Hippocampal formation (tissue), 2 donors: Measurements from ENCODE around the gene ZNF106.

Experiments
- DNase-seq, 2 donors: peaks; one replicate each; lab custom pipeline; 2025; lab: John Stamatoyannopoulos, UW

The ZNF106 gene

DNA sequence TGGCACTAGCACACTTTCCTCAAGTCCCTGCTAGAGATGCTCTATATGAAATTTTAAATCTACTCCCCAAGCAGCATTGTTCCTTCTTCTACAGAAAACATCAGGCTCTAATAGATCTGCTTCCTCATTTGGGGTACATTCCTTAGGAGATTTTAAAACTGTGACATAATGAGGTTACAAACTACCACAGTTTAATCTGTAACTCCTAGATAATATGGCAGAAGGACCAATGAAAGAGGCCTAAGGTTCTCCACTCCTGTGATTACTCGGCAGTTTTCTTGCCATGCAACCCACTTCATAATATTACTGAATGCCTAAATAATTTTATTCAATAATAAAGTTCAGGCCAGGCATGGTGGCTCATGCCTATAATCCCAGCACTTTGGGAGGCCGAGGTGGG is 16.1 kb downstream of the ZNF106 start:
- DNase-seq = no peak

GRCh38 chr15:42471002-42471401 is 19.9 kb downstream of the ZNF106 start:
- DNase-seq = no peak

GRCh38 chr15:42465520-42466259 is 25.3 kb downstream of the ZNF106 start:
- no peak for DNase-seq

DNA sequence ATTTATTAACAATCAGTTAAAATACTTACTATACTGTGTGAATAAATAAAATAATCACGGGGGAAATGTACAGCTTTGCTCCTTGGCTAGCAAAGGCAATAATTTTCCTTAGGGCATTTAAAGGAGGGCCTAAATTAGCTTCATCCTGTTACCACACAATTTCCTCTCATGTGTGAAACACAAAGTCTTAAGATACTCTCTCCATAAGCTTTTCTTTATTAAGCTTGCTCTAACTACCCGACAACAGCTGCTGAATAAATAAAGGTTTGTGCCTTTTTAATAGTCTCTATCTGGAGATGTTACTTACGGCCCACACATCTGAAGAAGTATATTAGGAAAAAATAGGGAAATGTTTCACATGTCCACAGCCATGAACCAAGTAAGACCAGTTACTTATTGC is 29.7 kb downstream of the ZNF106 start:
- DNase-seq = no peak

DNA sequence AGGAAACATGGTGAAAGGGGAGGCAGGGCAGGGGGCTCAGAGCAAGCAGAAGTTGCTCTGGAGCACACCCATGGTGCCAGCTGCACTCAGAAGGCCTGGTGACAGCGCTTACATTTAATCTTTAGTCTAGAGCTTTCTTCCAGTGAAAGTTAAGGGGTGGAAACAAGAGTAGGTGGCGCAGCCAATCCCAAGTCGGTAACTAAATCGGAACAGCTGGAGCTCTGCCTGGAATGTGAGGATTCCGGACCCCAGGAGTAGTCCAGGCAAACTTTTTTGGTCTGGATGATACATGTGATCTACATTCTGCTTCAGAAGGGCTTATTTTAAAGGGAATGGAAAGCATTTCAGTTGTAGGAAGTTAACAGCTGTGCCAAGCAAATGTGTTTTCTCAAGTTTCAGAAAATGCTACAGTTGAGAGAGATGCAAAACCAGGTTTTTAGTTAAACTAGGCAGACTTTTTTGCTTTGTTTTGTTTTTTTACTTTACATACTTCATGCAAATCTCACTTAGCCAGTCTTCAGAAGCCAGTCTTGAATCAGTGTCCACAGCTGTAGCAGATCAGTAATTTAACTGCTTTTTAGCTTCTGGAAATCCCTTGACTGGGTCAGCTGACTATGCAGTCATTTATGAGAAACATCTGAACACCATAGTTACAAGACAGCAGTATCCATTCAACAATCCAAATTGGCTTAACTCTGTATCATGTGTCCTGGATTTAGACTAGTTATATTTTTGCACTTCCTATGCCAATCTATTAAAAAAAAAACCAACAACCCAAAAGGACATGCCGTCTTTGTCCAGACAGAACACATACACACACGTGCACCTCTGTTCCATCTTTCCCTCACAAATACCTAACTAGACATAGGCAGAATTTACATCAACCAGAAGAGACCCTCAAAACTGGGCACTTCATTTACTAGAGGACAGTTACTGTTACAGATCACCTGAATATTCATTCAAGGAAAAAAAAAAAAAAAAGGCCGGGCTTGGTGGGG is 33.2 kb downstream of the ZNF106 start:
- peak in 1 of 2 donors; percentile 70 for DNase-seq

- DNase-seq = no peak
These were observed 34.0 kb downstream of the ZNF106 start for GRCh38 chr15:42456971-42457370.

DNA sequence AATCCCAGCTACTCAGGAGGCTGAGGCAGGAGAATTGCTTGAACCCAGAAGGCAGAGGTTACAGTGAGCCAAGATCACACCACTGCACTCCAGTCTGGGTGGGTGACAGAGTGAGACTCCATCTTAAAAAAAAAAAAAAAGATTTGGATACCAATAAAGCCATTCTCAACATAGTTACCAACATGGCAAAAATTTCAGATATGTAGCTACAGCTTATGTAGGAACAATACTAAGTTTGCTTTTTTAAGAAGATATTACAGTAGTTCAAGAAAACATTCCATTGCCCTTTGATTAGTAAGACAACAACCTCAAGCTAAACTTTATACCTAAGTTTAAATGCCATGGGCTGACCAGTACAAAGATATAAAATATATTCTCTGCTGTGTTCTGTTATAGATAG is 34.4 kb downstream of the ZNF106 start:
- DNase-seq = no peak

DNA sequence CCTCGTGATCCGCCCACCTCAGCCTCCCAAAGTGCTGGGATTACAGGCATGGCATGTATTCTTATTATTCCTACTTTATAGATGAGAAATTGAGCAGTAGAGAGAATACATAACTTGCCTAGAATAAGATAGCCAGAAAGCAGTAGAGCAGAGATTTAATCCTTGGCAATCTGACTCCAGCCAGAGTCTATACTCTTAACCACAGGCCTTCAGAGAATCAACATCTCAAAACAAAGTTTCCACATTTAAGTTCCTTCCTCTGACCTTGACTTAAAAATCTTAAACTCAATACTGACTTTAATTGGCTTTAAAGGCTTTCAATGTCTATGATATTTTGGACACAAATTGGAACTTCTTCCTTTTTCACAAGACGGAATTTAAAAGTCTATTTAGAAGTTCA is 37.1 kb downstream of the ZNF106 start:
- no peak for DNase-seq

- DNase-seq = no peak
These were observed 40.5 kb downstream of the ZNF106 start for GRCh38 chr15:42450425-42450790.

DNA sequence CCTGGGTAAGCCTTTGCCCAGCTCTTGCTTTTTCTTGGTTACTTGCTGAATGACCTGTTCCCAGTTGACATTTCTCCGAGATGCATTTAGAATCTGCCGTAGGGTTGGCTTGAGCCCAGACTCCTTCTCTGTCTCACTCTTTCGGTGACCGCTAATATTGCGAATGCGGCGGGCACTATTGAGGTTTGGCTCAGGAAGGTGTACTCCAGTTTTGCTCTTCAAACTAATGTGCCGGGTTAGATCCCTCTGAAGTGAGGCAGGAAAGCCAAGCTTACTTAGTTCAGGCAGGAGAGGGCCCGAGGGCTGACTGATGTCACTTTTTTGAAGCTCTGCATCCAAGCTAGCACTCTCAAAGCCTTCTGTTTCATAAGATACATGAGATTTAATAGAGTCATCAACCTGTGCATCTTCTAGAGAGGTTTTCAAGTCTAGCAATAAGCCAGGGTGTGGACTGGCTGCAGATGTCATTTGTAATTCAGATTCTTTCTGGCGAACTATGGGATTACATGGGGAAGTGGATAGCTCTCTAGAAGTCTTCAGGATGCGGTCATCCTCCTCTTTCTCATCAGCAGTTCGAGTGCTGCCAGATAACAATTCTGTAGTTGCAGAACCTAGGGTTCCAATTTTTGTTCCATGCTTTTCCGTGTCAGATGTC is 41.0 kb downstream of the ZNF106 start:
- DNase-seq = no peak

- DNase-seq = no peak
These were observed 42.7 kb downstream of the ZNF106 start for GRCh38 chr15:42448281-42448680.

DNA sequence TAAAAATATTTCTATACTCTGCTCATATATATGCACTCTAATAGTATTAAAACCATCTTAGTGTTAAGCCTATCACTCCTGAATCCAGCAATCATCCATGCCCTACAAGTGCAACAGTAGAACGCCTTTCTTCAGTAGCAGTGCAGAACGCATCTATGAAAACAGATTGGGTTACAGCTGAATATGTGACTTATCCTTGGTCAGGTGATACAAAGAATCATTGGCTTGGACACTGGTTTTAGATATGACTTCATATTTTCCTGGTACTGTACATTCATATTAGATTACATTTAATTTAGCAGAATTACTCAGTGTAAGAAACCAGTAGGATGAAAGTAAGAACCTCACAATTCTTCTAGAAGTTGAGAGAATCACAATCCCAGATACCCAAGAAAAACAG is 43.3 kb downstream of the ZNF106 start:
- no peak for DNase-seq

- DNase-seq = no peak
These were observed 45.4 kb downstream of the ZNF106 start for GRCh38 chr15:42445551-42445950.

DNA sequence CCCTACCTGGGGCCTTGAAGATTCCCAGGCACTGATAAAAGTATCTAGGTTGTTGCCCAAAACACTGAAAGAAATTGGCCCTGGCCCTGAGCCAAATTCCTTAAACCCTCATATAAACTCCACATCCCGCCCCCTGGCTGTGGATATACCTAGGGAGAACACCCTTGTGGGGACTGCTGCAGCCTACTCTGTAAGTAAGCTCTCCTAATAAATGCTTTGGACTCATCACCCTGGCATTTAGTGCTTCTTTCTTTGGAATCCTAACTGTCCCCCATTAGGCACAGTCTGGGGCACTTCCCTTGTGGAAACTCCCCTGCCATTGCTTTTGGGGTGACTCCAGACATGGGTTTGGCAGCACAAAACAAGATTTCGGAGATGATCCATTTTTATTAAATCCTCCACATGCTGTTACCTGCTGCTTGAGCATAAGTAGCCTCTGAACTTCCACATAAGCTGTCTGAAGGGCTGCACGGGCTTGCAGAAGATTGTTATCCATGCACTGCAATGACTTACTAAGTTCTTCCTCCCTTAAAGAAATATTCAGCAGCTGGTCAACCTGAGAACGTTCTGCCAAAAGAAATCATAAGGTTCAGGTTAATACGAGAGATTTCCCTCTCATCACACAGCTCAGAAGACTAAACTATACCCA is 46.4 kb downstream of the ZNF106 start:
- DNase-seq = no peak

GRCh38 chr15:42427429-42428223 is 63.3 kb downstream of the ZNF106 start:
- DNase-seq = no peak

- no peak for DNase-seq
These were observed 69.6 kb downstream of the ZNF106 start for GRCh38 chr15:42421376-42421775.

- DNase-seq = no peak
These were observed 71.6 kb downstream of the ZNF106 start for GRCh38 chr15:42419369-42419768.

GRCh38 chr15:42413920-42414319 is 77.0 kb downstream of the ZNF106 start:
- DNase-seq = no peak

DNA sequence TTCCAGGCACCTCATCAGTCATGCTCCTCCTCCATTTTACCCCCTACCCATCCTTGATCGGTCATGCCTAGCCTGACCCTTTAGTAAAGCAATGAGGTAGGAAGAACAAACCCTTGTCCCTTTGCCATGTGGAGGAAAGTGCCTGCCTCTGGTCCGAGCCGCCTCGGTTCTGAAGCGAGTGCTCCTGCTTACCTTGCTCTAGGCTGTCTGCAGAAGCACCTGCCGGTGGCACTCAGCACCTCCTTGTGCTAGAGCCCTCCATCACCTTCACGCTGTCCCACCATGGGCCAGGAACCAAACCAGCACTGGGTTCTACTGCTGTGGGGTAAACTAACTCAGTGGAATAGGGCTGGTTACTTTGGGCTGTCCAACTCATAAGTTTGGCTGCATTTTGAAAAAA is 79.1 kb downstream of the ZNF106 start:
- DNase-seq = no peak

- DNase-seq = no peak
These were observed 81.9 kb downstream of the ZNF106 start for GRCh38 chr15:42409011-42409410.

DNA sequence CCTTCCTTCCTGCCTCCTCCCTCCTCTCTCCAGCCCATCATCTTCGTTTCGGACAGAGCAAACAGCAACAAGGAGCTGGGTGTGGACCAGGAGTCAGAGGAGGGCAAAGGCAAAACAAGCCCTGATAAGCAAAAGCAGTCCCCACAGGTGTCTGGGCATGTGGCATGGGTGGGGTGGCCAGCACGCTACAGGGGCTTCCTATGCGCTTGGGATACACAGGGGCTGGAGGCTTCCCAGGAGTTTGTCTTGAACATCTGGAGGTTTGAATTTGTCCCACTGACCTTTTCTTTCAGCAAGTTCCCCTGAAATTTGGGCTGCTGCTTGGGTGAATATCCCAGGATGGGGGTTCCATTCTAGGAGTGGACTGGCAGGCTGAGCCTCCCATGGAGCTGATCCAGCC is 82.8 kb downstream of the ZNF106 start:
- no peak for DNase-seq
